ENCODE measurements around the gene SYT13.

SYT13 gene

GRCh38 chr11:45321031-45321595 lies 35.0 kb upstream of the SYT13 start:
- DNase-seq (ENCODE audit: low spot score) (no peak), ATAC-seq (ENCODE audit: low read depth) (no peak)
- Histone ChIP-seq H3K9me3 (ENCODE audit: severe bottlenecking) (no peaks in the 10 kb centered on the region), H3K27me3 (ENCODE audit: insufficient read depth, poor library complexity, severe bottlenecking) (peaks cover 14% of the 10 kb centered on the region), H3K27ac (ENCODE audit: poor library complexity, severe bottlenecking) (no peak overlapping the region), H3K4me3 (ENCODE audit: severe bottlenecking) (no peak overlapping the region), H3K36me3 (ENCODE audit: low read depth) (no peaks in the 10 kb centered on the region), H3K4me1 (ENCODE audit: insufficient read depth, poor library complexity, severe bottlenecking) (no peaks in the 10 kb centered on the region)
- TF ChIP-seq CTCF (IDR thresholded peaks at IDR 0.05; ENCODE audit: poor library complexity, severe bottlenecking), result no peak

- Histone ChIP-seq H3K9me3 (ENCODE audit: severe bottlenecking) (no peaks in the 10 kb centered on the region), H3K4me1 (ENCODE audit: insufficient read depth, poor library complexity, severe bottlenecking) (no peaks in the 10 kb centered on the region), H3K27ac (ENCODE audit: poor library complexity, severe bottlenecking) (no peak overlapping the region), H3K27me3 (ENCODE audit: insufficient read depth, poor library complexity, severe bottlenecking) (peaks cover 13% of the 10 kb centered on the region), H3K36me3 (ENCODE audit: low read depth) (no peaks in the 10 kb centered on the region), H3K4me3 (ENCODE audit: severe bottlenecking) (no peak overlapping the region)
- TF ChIP-seq CTCF (IDR thresholded peaks at IDR 0.05; ENCODE audit: poor library complexity, severe bottlenecking), result no peak
- DNase-seq (ENCODE audit: low spot score) (no peak), ATAC-seq (ENCODE audit: low read depth) (no peak)
Measured at GRCh38 chr11:45320371-45320770, 34.2 kb upstream of the SYT13 start.

GRCh38 chr11:45319077-45319476 lies 32.9 kb upstream of the SYT13 start:
- no peak for DNase-seq (ENCODE audit: low spot score)
- Histone ChIP-seq H3K4me3 (ENCODE audit: severe bottlenecking) (no peak overlapping the region), H3K27me3 (ENCODE audit: insufficient read depth, poor library complexity, severe bottlenecking) (peaks cover 8% of the 10 kb centered on the region), H3K9me3 (ENCODE audit: severe bottlenecking) (no peaks in the 10 kb centered on the region), H3K36me3 (ENCODE audit: low read depth) (no peaks in the 10 kb centered on the region), H3K4me1 (ENCODE audit: insufficient read depth, poor library complexity, severe bottlenecking) (no peaks in the 10 kb centered on the region), H3K27ac (ENCODE audit: poor library complexity, severe bottlenecking) (no peak overlapping the region)
- no peak for TF ChIP-seq CTCF (IDR thresholded peaks at IDR 0.05; ENCODE audit: poor library complexity, severe bottlenecking)
- peak; percentile 41; the same call in 2 of the 3 replicates for ATAC-seq (ENCODE audit: low read depth)

- no peak for TF ChIP-seq CTCF (IDR thresholded peaks at IDR 0.05; ENCODE audit: poor library complexity, severe bottlenecking)
- Histone ChIP-seq H3K36me3 (ENCODE audit: low read depth) (no peaks in the 10 kb centered on the region), H3K4me1 (ENCODE audit: insufficient read depth, poor library complexity, severe bottlenecking) (no peaks in the 10 kb centered on the region), H3K4me3 (ENCODE audit: severe bottlenecking) (no peak overlapping the region), H3K9me3 (ENCODE audit: severe bottlenecking) (no peaks in the 10 kb centered on the region), H3K27me3 (ENCODE audit: insufficient read depth, poor library complexity, severe bottlenecking) (peaks cover 8% of the 10 kb centered on the region), H3K27ac (ENCODE audit: poor library complexity, severe bottlenecking) (no peak overlapping the region)
- ATAC-seq (ENCODE audit: low read depth) (no peak), DNase-seq (ENCODE audit: low spot score) (no peak)
Measured at GRCh38 chr11:45318516-45318915, 32.4 kb upstream of the SYT13 start.

GRCh38 chr11:45316258-45316657 lies 30.1 kb upstream of the SYT13 start:
- H3K9me3 ChIP-seq (ENCODE audit: severe bottlenecking), result no peaks in the 10 kb centered on the region
- H3K4me1 ChIP-seq (ENCODE audit: insufficient read depth, poor library complexity, severe bottlenecking), result no peaks in the 10 kb centered on the region
- ATAC-seq (ENCODE audit: low read depth) (no peak), DNase-seq (ENCODE audit: low spot score) (no peak)
- no peak overlapping the region for H3K4me3 ChIP-seq (ENCODE audit: severe bottlenecking)
- H3K27ac ChIP-seq (ENCODE audit: poor library complexity, severe bottlenecking), result no peak overlapping the region
- H3K36me3 ChIP-seq (ENCODE audit: low read depth), result no peaks in the 10 kb centered on the region
- H3K27me3 ChIP-seq (ENCODE audit: insufficient read depth, poor library complexity, severe bottlenecking), result peaks cover 11% of the 10 kb centered on the region
- no peak for TF ChIP-seq CTCF (IDR thresholded peaks at IDR 0.05; ENCODE audit: poor library complexity, severe bottlenecking)

Data from RWPE2 (cell line).